Measurements from ENCODE around the gene SH2D1A. TPM values are rescaled to one million over a fixed set of nuclear protein-coding genes. Genes with fewer than 3 reads are reported as not detected.
"Not testable (repeated sequence)": the region's sequence is repeated elsewhere in the genome, so short reads cannot be mapped to it uniquely, and the experiment has no call there.

The SH2D1A gene
- total RNA-seq, result under 1 TPM in 2 of 4 donors, not detected in 2; 0.14 to 0.79 TPM

GRCh38 chrX:124346117-124346876, at the start of gene SH2D1A:
SH2D1A (plus strand) TSS chrX:124346563; CDS start chrX:124346643, 80 bp downstream.
- no peaks in the 10 kb centered on the region for H3K27me3 ChIP-seq
- H3K9me3 ChIP-seq, result no peaks in the 10 kb centered on the region
- H3K4me1 ChIP-seq, result no peaks in the 10 kb centered on the region
- in situ Hi-C loops (cut with MboI; ENCODE audit: low pct_ligation_motif_present in 1 of 4, low pct_unique_long_range_greater_than_20kb in 1 of 4, low sequenced_read_pairs in 3 of 4) (no loop called here), intact Hi-C loops (cut with DNase I; ENCODE audit: low total_unique reads) (no loop called here)
- peak within 1 kb of the TSS in 1 of 4 donors; percentile 5 for H3K4me3 ChIP-seq
- no peak for DNase-seq
- H3K36me3 ChIP-seq, result no peaks in the 10 kb centered on the region
- peak; percentile 37 for TF ChIP-seq POLR2A (IDR thresholded peaks at IDR 0.05)
- no peak for TF ChIP-seq EP300 (IDR thresholded peaks at IDR 0.05; ENCODE audit: low read depth)
- H3K27ac ChIP-seq, result peak within 1 kb of the TSS in 2 of 4 donors; percentile 29 to 50
- 76% methylated on average over 19 of the region's 19 CpGs; no CpG with 5 or more reads in 1 of the 2 donors for WGBS, 2 donors (ENCODE audit: low coverage in 1 of 2)

- WGBS, 2 donors (ENCODE audit: low coverage in 1 of 2), result 86 to 91% methylated on average over 2 to 4 of the region's 4 CpGs
- H3K4me1 ChIP-seq; intact Hi-C loops (cut with DNase I; ENCODE audit: low total_unique reads); H3K36me3 ChIP-seq; DNase-seq; H3K9me3 ChIP-seq; in situ Hi-C loops (cut with MboI; ENCODE audit: low pct_ligation_motif_present in 1 of 4, low pct_unique_long_range_greater_than_20kb in 1 of 4, low sequenced_read_pairs in 3 of 4); H3K27ac ChIP-seq; H3K4me3 ChIP-seq; H3K27me3 ChIP-seq: not testable (repeated sequence)
These were observed 47.0 kb upstream of the SH2D1A start for GRCh38 chrX:124299323-124299722.

- no peak for DNase-seq
- 54 to 65% methylated on average over 2 to 4 of the region's 4 CpGs for WGBS, 2 donors (ENCODE audit: low coverage in 1 of 2)
These were observed 46.0 kb upstream of the SH2D1A start for GRCh38 chrX:124300405-124300804.

GRCh38 chrX:124307253-124307907, 39.0 kb upstream of the SH2D1A start:
- H3K4me3 ChIP-seq, result no peak overlapping the region
- peak overlapping the region in 3 of 4 donors; percentile 28 to 58 (median 51) for H3K27ac ChIP-seq
- intact Hi-C loops (cut with DNase I; ENCODE audit: low total_unique reads) (no loop called here), in situ Hi-C loops (cut with MboI; ENCODE audit: low pct_ligation_motif_present in 1 of 4, low pct_unique_long_range_greater_than_20kb in 1 of 4, low sequenced_read_pairs in 3 of 4) (no loop called here)
- TF ChIP-seq CTCF (IDR thresholded peaks at IDR 0.05) (no peak), EP300 (IDR thresholded peaks at IDR 0.05; ENCODE audit: low read depth) (no peak), POLR2AphosphoS5 (IDR thresholded peaks at IDR 0.05) (no peak), POLR2A (IDR thresholded peaks at IDR 0.05) (no peak)
- WGBS, 2 donors (ENCODE audit: low coverage in 1 of 2), result 38 to 60% methylated on average over 1 to 2 of the region's 2 CpGs
- DNase-seq, result no peak
- no peaks in the 10 kb centered on the region for H3K4me1 ChIP-seq
- H3K36me3 ChIP-seq, result no peaks in the 10 kb centered on the region
- H3K27me3 ChIP-seq, result no peaks in the 10 kb centered on the region
- no peaks in the 10 kb centered on the region for H3K9me3 ChIP-seq

More at GRCh38 chrX:124300405-124300804, 46.0 kb upstream of the SH2D1A start:
- no peaks in the 10 kb centered on the region for H3K4me1 ChIP-seq
- no peaks in the 10 kb centered on the region for H3K36me3 ChIP-seq
- no peak overlapping the region for H3K27ac ChIP-seq
- in situ Hi-C loops (cut with MboI; ENCODE audit: low pct_ligation_motif_present in 1 of 4, low pct_unique_long_range_greater_than_20kb in 1 of 4, low sequenced_read_pairs in 3 of 4), result no loop called here
- H3K9me3 ChIP-seq, result no peaks in the 10 kb centered on the region
- no peak overlapping the region for H3K4me3 ChIP-seq
- intact Hi-C loops (cut with DNase I; ENCODE audit: low total_unique reads), result no loop called here
- no peak for TF ChIP-seq POLR2A (IDR thresholded peaks at IDR 0.05)
- TF ChIP-seq POLR2AphosphoS5 (IDR thresholded peaks at IDR 0.05), result no peak
- no peak for TF ChIP-seq EP300 (IDR thresholded peaks at IDR 0.05; ENCODE audit: low read depth)
- no peak for TF ChIP-seq CTCF (IDR thresholded peaks at IDR 0.05)
- no peaks in the 10 kb centered on the region for H3K27me3 ChIP-seq

- no peak for DNase-seq
- Histone ChIP-seq H3K4me1 (no peaks in the 10 kb centered on the region), H3K36me3 (no peaks in the 10 kb centered on the region), H3K27ac (no peak overlapping the region), H3K9me3 (no peaks in the 10 kb centered on the region), H3K27me3 (no peaks in the 10 kb centered on the region), H3K4me3 (no peak overlapping the region)
- no peak for TF ChIP-seq EP300 (IDR thresholded peaks at IDR 0.05; ENCODE audit: low read depth)
- in situ Hi-C loops (cut with MboI; ENCODE audit: low pct_ligation_motif_present in 1 of 4, low pct_unique_long_range_greater_than_20kb in 1 of 4, low sequenced_read_pairs in 3 of 4), result no loop called here
- WGBS, 2 donors (ENCODE audit: low coverage in 1 of 2), result 57 to 63% methylated on average over 1 of the region's 1 CpG
- intact Hi-C loops (cut with DNase I; ENCODE audit: low total_unique reads), result no loop called here
These were observed 20.6 kb upstream of the SH2D1A start for GRCh38 chrX:124325732-124326131.
